GM19467 (cell line): ENCODE results near the gene FAM24A.
"Not testable (repeated sequence)": the region's sequence is repeated elsewhere in the genome, so short reads cannot be mapped to it uniquely, and the experiment has no call there.

Experiments used
- ATAC-seq: cut with Tn5 transposase; IDR thresholded peaks from one replicate; pipeline ENCODE4 v1.9.1; 2021; ENCODE audit warnings: mild to moderate bottlenecking, moderate library complexity; ENCODE audit not compliant: unreplicated experiment

The FAM24A gene, protein sequence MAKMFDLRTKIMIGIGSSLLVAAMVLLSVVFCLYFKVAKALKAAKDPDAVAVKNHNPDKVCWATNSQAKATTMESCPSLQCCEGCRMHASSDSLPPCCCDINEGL

GRCh38 chr10:122910310-122910709 lies at the start of gene FAM24A:
Gene FAM24A, plus strand, starts transcription at chr10:122910610. Its CDS starts 1,025 bp downstream, at chr10:122911635.
- ATAC-seq = no peak

DNA sequence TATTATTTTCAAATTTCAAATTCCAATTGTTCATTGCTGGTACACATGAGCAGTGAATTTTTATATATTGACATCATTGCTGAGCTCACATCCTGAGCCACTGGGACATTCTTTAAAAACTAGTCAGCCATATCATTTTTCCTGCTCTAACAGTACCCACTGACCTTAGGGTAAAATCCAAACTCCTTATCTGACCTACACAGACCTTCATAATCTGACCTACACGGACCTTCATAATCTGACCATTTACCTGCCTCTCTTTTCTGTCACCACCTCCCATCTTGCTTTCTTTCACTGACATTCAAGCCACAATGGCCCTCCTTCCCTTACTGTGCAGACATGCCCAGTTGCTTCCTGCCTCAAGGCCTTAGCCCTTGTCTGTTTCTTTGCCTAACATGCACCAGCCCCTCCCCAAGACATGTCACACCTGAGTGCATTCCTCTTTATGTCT lies 48.7 kb upstream of the FAM24A start:
- ATAC-seq = no peak

- no peak for ATAC-seq
These were observed 46.9 kb upstream of the FAM24A start for GRCh38 chr10:122863216-122864193.

DNA sequence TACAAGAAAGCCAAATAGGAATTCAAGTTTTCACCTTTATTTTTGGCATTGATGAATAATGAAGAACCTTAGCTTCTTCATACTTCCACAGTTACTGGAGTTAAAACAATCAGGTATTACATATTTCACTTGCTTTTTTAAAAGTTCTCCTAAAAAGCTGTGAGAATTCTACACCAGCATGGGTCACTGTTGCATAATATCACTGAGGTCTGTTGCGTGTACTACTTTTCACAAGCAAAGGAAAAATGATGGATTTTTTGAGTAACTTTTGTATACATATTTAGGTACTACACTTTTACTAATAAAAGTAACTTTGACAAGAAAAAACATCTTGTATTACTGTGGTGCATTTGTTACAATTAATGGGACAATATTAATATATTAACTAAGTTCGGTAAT lies 46.2 kb upstream of the FAM24A start:
- ATAC-seq = no peak

GRCh38 chr10:122864901-122865300 lies 45.5 kb upstream of the FAM24A start:
- ATAC-seq = no peak

DNA sequence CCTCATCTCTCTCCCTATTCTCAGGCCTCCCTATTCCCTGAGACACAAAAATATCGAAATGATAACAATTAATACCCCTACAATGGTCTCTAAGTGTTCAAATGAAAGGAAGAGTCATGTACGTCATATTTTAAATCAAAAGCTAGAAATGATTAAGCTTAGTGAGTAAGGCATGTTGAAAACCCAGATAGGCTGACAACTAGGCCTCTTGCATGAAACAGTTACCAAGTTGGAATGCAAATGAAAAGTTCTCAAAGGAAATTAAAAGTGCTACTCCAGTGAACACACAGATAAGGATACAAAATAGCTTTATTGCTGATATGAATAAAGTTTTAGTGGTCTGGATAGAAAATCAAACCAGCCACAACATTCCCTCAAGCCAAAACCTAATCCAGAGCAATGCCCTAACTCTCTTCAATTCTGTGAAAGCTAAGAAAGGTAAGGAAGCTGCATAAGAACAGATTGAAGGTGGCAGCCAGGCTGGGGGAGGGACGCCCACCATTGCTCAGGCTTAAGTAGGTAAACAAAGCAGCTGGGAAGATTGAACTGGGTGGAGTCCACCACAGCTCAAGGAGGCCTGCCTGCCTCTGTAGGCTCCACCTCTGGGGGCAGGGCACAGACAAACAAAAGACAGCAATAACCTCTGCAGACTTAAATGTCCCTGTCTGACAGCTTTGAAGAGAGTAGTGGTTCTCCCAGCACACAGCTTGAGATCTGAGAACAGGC lies 43.5 kb upstream of the FAM24A start:
- ATAC-seq = not testable (repeated sequence)

DNA sequence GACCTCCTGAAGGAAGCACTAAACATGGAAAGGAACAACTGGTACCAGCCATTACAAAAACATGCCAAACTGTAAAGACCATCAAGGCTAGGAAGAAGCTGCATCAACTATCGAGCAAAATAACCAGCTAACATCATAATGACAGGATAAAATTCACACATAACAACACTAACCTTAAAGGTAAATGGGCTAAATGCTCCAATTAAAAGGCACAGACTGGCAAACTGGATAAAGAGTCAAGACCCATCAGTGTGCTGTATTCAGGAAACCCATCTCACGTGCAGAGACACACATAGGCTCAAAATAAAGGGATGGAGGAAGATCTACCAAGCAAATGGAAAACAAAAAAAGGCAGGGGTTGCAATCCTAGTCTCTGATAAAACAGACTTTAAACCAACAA lies 41.6 kb upstream of the FAM24A start:
- ATAC-seq = not testable (repeated sequence)

DNA sequence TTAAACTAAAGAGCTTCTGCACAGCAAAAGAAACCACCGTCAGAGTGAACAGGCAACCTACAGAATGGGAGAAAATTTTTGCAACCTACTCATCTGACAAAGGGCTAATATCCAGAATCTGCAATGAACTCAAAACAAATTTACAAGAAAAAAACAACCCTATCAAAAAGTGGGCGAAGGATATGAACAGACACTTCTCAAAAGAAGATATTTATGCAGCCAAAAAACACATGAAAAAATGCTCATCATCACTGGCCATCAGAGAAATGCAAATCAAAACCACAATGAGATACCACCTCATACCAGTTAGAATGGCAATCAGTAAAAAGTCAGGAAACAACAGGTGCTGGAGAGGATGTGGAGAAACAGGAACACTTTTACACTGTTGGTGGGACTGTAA lies 38.5 kb upstream of the FAM24A start:
- ATAC-seq = not testable (repeated sequence)

GRCh38 chr10:122875843-122876466 lies 34.5 kb upstream of the FAM24A start:
- ATAC-seq = no peak

- no peak for ATAC-seq
These were observed 33.9 kb upstream of the FAM24A start for GRCh38 chr10:122876467-122876855.

DNA sequence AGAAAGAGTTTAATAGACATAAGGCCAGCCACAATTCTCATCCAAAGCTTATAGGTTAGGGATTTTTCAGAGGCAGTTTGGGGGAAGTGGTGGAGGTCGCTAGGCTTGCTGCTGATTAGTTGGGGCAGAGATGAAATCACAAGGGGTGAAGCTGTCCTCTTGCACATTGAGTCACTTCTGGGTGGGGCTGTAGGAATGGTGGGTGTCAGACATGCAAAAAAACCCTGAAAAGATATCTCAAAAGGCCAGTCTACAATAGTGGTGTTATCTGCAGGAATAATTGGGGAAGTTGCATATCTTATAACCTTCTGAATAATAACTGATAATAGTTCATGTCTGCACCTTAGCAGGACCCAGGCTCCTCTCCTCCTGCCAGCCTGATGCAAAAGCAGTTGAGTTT lies 33.1 kb upstream of the FAM24A start:
- no peak for ATAC-seq

DNA sequence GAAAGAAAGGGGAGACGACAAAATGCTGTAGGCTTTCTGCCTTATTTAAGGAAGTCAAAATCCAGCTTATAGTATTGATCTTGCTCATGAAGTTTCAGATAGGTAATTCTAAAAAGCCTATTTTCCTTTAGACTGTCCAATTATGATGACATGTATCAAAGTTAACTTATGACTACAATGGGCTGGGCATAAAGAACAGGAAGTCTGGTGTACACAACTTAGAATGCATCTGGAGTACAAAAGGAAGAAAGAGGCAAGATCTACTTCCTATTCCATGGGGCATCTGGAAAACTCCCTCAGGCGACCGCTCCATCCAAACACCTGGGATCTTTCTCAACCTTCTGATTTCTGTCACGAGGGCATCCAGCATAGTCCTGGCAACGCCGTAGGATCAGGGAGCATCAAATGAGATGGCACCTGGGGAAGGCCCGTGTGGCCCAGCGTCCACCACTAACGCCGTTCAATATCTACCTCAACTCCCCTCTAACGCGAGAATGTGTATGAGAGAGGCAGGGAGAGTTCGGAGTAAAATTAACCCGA lies 31.5 kb upstream of the FAM24A start:
- ATAC-seq = peak; percentile 8

GRCh38 chr10:122879339-122880273 lies 30.8 kb upstream of the FAM24A start, which contains the start of gene FAM24B:
Gene FAM24B, minus strand, starts transcription at chr10:122879581. Its CDS starts 29,066 bp downstream, at chr10:122850515.
- ATAC-seq = peak; percentile 82

DNA sequence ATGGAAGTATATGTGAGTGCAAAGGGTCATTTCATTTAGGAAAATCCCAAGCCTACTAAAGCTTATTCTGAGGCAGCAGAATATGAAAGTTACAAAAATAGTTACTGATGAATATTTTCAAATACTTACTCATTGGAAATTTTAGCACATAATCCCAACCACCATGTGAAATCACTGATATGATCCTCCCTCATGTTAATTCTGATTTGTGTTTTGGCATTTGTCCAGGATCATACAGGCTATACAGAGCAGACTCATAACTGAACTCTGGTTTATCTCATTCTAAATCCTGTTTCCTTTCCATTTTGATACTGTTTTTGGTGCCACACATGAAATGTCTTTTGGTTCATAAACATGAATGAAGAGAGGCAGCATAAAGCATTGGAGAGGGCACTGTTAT lies 27.6 kb upstream of the FAM24A start:
- ATAC-seq = no peak

GRCh38 chr10:122884166-122884565 lies 26.2 kb upstream of the FAM24A start:
- no peak for ATAC-seq

GRCh38 chr10:122894261-122894944 lies 16.0 kb upstream of the FAM24A start:
- no peak for ATAC-seq

DNA sequence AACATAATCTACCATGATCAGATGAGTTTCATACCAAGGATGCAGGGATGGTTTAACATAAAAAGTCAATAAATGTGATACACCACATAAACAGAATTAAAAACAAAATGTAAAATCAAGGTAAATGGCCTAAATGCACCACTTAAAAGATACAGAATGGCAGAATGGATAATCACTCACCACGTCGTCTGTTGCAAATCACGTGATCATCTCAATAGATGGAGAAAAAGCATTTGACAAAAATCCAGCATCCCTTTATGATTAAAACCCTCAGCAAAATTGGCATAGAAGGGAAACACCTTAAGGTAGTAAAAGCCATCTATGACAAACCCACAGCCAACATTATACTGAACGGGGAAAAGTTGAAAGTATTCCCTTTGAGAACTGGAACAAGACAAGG lies 6.5 kb upstream of the FAM24A start:
- not testable (repeated sequence) for ATAC-seq

GRCh38 chr10:122911889-122912484 lies 1.6 kb downstream of the FAM24A start:
- no peak for ATAC-seq

- ATAC-seq = no peak
These were observed 5.3 kb downstream of the FAM24A start for GRCh38 chr10:122915700-122916099.
